DMS79 treated with DMSO at 0.1 percent for 48 hours (cell line): ENCODE measurements around the gene DOCK1.

Experiments
- DNase-seq: peaks from one replicate; lab custom pipeline; 2025; lab: John Stamatoyannopoulos, UW

The DOCK1 gene

DNA sequence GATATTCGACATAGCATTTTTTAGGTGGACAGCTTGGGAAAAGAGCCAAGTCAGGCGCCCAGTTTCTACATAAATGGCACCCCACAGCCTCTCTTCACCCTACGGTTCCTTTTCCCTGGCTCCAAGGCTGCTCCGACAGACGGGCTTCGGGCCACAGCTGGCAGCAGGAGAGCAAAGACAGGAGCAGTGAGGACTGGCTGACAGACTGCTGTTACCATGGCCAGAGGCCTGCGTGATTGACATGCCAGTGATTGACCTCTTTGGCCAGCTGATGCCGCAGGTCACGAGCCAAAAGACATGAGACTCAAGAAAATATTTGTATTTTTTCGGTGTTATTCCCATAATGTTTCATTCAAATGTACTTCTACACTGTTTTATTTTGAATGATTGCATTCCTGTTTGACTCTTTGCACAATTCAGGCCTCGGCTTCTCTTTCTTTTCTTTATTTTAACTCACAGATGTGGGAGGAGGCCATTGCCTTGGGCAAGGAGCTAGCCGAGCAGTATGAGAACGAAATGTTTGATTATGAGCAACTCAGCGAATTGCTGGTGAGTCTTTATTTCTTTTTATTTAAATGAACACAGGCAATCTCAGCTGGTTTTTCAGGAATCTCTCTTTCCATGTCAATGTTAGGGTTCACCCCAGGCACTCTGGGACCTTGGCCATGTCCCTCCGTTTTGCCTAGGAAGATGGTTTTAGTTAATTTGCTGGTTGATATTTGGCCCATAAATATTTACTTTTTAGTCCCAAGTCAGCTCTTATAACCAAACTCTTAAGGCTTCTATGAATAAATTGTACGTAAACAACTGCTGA, 497.6 kb downstream of the DOCK1 start:
- no peak for DNase-seq

- DNase-seq, result no peak
Observed at GRCh38 chr10:127405221-127405620, 500.0 kb downstream of the DOCK1 start.

- DNase-seq, result no peak
Observed at GRCh38 chr10:127406018-127406550, 500.9 kb downstream of the DOCK1 start.

DNA sequence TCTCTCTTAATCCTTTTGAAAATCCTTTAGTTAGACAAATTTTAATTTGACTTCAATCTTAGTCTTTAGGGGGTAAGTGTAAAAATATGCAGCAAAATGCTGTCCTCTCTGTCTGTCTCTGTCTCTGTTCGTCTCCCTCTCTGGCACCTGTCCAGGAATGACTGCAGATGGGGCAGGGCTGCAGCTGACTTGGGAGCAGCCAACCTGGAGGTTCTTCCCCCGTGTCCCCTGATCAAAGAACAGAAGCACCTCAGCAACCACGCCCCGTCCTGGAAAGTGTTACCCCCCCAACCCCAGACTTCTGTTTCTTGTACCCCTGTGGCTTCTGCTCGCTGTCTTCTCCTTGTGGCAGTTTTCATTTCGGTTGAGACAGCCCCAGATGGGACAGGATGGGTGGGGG, 502.3 kb downstream of the DOCK1 start:
- no peak for DNase-seq

GRCh38 chr10:127408112-127408710, 503.0 kb downstream of the DOCK1 start:
- no peak for DNase-seq

DNA sequence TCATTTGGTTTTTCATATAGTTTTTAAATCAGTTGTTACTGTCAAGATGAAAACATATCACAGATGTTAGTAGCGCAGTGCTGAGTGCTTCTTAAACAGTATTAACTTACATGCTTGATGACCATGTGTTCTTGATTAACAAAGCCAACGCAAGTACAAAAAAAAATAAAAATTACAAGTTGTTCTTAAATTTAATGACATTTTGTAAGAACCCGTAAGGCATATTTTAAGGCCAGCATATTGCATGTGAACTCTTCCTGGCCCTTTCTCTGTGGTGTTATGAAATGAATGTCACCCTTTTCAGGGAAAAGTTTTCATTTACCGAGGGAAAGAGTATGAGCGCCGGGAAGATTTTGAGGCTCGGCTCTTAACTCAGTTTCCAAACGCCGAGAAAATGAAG, 503.5 kb downstream of the DOCK1 start:
- no peak for DNase-seq

GRCh38 chr10:127410030-127410429, 504.8 kb downstream of the DOCK1 start:
- DNase-seq, result no peak

DNA sequence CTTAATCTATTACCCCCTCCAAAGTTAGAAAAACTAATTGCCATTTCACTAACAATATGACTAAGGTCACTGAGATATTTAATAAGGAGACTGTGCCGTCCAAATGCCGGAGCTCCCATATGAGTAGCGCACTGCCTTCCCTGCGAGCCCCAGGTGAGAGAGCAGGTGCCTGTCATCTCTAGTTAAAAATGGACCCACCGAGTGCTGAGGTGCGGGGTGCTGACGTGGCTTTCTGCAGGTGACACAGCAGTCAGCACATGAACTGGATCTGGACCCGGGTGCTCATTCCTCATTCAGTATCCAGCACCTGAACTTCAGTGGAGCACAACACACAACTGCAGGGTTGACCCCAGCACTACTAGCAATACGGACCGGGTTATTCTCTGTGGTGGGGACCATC, 505.8 kb downstream of the DOCK1 start:
- no peak for DNase-seq

DNA sequence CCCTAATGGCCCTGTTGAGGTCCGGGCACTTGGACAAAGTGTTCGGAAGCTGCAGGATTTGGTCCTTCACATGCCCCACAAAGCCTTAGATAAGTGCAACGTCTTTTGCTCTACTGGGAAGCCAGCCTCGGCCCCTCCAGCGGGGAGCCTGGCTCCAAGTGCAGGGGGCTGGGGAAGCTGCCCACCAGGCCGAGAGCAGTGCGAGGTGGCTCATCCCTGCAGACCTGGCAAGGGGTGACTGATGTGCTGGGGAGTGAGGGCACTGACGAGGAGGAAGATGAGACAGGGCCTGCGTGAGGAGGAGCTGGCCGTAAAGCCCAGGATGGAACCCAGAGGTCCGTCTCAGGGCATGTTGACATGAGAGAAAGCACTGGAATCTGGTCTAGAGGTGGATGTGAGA, 508.1 kb downstream of the DOCK1 start:
- DNase-seq, result no peak

DNA sequence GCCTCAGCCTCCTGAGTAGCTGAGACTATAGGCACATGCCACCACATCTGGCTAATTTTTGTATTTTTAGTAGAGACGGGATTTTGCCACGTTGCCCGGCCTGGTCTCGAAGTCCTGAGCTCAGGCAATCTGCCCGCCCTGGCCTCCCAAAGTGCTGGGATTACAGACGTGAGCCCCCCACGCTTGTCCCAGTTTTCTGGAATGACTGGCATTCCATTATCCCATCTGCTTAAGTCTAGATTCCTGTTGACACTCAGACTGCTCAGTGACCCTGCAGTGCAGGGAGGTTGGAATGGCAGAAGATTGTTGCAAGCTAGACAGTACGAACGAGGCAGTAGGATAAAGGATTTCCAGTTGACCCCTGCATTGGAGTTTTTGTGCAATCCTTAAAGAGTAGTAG, 508.8 kb downstream of the DOCK1 start:
- no peak for DNase-seq

DNA sequence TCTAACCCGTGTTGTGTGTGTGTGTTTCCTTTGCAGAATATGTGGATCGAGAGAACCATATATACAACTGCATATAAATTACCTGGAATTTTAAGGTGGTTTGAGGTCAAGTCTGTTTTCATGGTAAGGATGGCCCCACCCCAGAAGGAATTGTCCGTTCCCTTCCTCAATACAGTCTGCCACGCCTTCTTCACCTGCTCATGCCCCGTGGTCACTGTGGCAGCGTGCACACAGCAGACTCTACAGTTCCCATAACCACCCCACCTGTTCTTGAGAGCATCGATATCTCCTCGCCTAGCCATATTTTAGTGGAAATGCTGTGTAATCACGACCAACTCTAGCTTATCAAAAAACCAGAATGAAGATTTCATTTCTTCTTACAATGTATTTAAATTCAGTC, 509.9 kb downstream of the DOCK1 start:
- no peak for DNase-seq

GRCh38 chr10:127415901-127416581, 510.8 kb downstream of the DOCK1 start:
- DNase-seq, result no peak

DNA sequence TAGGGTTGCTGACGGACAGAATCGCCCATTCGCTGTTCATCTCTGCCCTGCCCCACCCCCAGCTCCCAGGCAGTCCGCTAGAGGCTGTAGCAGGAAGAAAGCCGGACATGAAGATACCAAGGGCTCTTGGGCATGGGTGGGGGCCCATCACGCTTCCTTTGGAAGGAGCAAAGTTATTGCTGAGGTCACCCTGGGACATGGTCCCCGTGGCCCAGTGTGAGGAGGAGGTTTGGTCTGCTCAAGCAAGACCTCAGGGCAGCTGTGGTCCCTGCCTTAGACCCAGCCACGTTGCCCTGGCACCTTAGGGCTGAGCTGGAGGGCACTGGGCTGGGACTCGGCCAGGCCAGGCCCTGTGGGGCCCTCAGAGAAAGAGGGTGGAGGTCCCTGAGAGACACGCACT, 511.8 kb downstream of the DOCK1 start:
- no peak for DNase-seq

GRCh38 chr10:127417686-127418401, 512.6 kb downstream of the DOCK1 start:
- DNase-seq, result no peak

DNA sequence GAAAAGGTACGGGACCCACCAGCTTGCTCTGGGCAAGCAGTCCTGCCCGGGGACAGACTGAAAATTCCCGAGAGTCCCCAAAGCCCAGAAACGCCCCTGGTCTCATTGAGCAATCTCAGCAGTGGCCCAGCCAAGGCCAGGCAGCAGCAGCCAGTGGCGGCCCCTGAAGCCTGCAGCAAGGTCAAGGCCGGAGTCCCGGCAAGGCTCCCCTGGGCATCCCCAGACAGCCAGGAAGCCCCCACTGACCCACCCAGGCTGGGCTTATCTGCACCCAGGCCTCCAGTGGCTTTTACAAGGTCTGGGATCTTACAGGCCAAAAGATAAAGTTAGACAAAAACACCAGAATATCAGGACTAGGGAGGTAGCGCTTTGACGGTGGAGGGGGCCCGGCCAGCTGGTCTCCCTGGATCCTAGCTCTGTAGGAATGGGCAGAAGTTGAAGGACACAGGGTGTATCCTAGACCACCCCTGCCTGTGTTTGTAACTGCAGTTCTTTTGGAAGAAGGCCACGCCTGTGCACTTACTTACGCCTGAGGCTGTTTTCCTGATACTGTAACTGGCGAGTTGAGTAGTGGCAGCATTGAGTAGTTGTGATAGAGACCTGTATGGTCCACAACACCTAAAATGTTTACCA, 513.4 kb downstream of the DOCK1 start:
- DNase-seq, result no peak

DNA sequence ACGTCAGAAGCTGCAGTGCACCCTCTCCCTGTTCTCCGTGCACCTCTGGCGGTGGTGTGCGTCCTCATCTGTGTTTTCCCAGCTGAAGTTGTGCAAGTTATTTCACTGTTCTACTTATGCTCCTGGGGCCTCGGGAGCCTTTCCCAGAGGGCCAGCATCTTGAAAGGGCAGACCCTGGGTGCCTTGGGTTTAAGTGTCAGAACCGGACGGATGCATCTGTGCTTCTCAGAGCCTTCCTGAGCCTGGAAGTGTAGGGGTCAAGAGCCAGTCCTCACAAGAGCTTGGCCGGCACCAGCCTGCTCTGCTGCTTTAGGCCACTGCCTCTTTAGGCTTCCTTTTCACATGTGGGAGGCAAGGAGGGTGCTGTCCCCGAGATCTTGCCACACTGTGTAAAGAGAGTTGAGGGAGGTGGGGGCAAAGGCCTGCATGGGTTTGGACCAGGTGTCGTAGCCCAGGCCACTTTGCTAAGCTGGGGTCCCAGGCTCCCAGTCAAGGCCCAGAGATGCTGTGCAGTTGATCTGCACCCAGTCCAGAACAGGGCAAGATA, 515.0 kb downstream of the DOCK1 start:
- DNase-seq, result no peak

- DNase-seq, result no peak
Observed at GRCh38 chr10:127423218-127423915, 518.1 kb downstream of the DOCK1 start.

GRCh38 chr10:127424594-127425264, 519.5 kb downstream of the DOCK1 start:
- no peak for DNase-seq

GRCh38 chr10:127426746-127427145, 521.5 kb downstream of the DOCK1 start:
- DNase-seq, result peak; percentile 73

- DNase-seq, result no peak
Observed at GRCh38 chr10:127427926-127428325, 522.7 kb downstream of the DOCK1 start.
